ACHN (cell line): Measurements from ENCODE around the gene FXYD2.
"Not testable (repeated sequence)": the region's sequence is repeated elsewhere in the genome, so short reads cannot be mapped to it uniquely, and the experiment has no call there.

Source experiments
- DNase-seq: peaks from one replicate; pipeline ENCODE4 v3.0.0-alpha.2; 2015
- in situ Hi-C: cut with HindIII; loops from 2 replicates; pipeline ENCODE4 v1.10.0; 2017; ENCODE audit warnings: low sequenced_read_pairs, low pct_ligation_motif_present, low pct_unique_long_range_greater_than_20kb

Gene FXYD2

DNA sequence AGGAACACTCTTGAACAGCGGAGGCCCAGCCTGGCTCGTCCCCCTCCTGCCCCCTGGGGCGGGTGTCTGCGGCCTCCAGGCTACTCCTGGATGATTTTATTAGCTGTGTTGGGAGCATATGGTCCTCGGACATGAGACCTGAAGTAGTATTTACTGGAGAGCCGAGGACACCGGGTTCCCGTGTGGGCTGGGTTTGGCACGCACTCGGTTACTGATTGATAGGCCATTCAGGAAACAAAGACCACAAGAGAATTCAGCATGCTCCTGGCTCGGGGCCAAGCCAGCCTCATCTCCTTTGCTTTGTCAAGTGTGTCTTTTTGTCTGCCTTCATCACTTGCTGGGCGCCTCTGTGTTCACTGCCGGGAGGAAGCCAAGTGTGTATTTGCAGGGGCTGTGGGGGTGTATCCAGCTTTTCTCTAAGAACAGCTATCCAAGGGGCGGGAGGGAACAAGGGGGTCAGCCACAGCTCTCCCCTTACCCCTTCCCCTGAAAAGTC lies 9.7 kb downstream of the FXYD2 start:
- peak; percentile 98 for DNase-seq
- in situ Hi-C loops = loop anchor here (25.0 kb wide), 1 partner anchor 378 kb away; no protein-coding TSS in a partner anchor

DNA sequence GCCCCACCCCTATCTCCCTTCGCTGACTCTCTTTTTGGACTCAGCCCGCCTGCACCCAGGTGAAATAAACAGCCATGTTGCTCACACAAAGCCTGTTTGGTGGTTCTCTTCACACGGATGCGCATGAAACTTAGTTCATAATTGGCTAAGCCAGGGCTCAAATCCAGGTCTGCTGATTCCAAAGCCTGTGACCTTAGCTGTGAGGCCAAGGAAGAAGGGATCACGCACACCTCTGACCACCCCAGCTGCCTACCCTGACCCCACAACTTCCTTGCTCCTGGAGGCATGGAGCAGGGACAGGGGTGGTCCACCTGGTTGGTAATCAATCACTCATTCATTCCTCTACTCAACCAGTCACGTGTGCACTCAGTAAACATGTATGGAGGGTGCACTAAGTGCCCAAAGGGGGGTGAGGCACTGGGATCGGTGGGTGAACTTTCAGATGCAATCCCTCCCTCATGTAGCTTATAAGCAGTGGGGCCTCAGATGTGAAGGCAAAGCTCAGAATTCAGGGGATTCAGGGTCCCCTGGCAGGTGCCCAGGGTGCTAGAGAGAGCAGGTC lies 10.3 kb downstream of the FXYD2 start:
- in situ Hi-C loops = loop anchor here (25.0 kb wide), 1 partner anchor 377 kb away; no protein-coding TSS in a partner anchor
- DNase-seq = no peak

DNA sequence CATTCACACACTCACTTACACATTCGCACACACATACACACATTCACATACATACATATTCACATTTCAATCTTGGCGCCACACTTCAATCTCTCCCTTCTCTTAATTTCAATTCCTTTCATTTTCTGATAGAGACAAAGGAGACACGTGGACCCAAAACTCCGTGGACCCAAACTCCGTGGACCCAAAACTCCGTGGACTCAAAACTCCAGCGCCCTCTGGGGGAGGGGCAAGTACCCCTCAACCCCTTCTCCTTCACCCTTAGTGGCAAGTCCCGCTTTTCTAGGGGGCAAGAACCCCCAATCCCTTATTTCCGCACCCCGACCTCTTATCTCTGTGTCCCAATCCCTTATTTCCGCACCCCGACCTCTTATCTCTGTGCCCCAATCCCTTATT lies 14.5 kb downstream of the FXYD2 start:
- in situ Hi-C loops = loop anchor here (25.0 kb wide), 1 partner anchor 373 kb away; no protein-coding TSS in a partner anchor
- not testable (repeated sequence) for DNase-seq

DNA sequence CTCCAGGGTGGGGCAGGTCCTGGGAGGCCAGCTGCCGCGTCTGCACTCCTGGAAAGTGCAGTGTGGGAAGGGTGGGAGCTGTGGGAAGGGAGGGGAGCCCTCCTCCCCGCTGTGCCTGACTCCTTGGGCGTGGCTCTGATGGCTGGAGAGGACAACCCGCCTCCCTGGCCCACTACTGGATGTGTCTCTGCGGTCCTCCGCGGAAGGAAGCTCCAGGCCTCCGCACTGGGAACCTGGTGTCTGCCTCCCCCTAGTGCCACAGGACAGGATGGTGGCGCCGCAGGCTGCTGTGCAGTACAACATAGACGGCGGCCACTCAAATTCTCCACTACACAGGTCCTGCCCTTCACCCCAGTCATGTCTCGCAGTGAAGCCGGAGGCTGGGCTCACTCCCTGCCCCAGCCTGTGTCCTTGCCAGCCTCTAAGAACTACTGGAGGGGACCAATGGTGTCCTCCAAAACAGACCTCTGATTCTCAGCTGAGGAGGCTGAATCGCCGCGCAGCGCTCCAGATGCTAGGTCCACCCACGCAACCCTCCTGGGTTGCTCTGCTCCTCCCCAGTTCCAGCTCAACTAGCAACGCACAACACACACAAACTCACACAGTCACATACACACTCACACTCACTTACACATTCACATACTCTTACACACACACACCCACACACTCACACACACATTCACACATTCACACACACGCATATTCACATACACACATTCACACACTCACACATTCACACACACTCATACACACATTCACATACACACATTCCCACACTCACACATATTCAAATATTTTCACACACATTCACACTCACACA lies 15.1 kb downstream of the FXYD2 start:
- DNase-seq = peak; percentile 38
- in situ Hi-C loops = loop anchor here (25.0 kb wide), 1 partner anchor 372 kb away; no protein-coding TSS in a partner anchor

DNA sequence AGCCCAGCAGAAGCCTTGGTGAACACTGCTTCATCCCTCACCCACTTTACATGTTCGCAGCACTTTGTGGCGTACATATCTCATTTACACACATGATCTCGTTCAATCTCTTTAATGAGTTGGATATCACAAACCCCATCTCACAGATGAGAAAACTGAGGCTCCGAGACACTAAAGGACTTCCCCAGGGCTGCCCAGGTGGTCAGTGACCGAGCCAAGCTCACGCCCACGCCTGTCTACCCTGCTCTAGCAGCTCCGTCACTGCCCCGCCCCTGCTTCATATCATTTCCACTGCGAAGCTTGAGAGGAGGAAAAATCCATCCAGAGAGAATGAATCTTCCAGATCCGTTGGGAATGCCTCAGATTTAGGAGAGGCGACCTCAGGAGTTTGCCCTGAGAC lies 15.8 kb downstream of the FXYD2 start:
- DNase-seq = no peak
- in situ Hi-C loops = loop anchor here (25.0 kb wide), 1 partner anchor 371 kb away; no protein-coding TSS in a partner anchor

DNA sequence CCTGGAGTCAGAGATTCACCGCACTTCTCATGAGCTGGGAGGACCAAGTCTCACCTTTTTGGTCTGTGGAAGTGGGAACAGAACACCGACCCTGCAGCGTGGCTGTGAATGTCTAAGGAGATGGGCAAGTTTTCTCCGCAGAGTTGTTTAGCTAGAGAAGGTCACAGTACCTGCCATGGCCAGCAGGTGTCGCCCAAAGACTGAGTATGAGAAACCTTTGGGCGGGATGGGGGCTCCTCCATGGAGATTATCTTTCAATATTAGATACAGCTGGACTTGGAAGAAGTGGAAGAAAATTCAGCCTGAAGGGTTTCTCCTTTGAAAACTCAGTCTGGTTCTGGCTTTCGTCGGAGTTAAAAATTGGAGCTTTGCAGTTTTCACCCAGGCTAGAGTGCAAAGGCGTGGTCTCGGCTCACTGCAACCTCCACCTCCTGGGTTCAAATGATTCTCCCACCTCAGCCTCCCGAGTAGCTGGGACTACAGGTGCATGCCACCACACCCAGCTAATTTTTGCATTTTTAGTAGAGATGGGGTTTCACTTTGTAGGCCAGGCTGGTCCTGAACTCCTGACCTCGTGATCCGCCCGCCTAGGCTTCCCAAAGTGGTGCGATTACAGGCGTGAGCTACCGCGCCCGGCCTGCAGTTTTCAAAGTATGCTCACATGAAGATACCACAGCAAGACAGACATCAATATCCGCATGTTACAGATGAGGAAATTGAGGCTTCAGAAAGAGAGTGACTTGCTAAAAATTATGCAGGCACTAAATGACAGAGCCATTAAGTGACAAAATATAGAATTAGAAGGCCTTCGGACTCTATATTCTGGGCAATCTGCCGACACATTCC lies 16.8 kb downstream of the FXYD2 start:
- DNase-seq = peak; percentile 63
- in situ Hi-C loops = loop anchor here (25.0 kb wide), 1 partner anchor 370 kb away; no protein-coding TSS in a partner anchor

DNA sequence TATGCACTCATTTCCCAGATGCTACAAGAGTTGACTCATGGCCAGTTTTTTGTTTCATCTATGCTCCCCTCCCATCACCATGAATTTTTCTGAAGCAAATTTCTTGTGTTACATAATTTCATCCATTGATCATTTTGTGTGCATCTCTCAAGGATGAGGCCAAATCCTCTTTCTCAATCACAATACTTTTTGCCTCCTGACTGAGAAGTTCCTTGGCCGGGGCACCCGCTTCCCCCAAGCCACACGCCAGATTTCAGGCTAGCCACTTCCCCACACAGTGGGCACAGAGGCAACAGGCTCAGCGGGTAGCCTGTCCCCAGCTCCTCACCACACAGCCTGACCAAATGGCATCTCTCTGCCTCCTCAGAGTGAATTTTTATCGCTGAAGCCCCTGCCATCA lies 17.7 kb downstream of the FXYD2 start:
- DNase-seq = no peak
- in situ Hi-C loops = loop anchor here (25.0 kb wide), 1 partner anchor 370 kb away; no protein-coding TSS in a partner anchor

DNA sequence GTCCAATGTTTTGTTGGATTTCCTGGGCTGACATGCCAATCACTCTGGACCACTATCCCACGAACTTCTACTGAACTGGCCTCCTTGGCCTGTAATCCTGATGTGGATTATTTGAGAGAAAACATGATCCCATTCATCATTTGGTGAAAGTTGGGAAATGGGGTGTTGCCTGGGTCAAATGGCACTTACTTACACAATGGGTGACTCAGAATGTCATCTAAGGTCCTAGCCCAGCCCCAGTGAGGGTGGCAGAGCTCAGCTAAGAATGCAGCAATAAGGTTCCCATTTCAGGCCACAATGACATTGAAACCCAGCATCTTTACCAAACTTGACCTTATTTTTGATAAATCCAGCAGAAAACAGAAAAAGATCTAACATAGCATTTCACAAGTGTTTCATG lies 19.5 kb downstream of the FXYD2 start:
- in situ Hi-C loops = loop anchor here (25.0 kb wide), 1 partner anchor 368 kb away; no protein-coding TSS in a partner anchor
- DNase-seq = no peak

DNA sequence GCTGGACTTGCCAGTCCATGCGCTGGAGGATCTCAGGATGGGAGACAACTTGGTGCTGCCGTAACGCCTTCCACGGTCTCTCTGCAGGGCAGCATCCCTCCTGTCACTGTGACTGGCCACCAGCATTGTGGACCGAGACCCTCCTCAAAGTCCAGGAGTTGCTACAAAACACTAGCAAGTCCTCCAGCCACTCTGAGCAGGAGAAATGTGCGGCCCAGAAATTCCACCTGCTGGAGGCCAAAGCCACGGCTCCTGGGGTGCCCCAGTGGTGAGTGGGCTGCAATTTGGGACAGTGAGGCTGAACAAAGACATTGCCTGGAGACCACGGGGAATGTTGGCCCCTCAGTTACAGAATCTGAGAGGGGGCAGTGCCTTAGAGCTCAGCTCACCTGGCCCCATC lies 20.6 kb downstream of the FXYD2 start:
- in situ Hi-C loops = loop anchor here (25.0 kb wide), 1 partner anchor 367 kb away; no protein-coding TSS in a partner anchor

DNA sequence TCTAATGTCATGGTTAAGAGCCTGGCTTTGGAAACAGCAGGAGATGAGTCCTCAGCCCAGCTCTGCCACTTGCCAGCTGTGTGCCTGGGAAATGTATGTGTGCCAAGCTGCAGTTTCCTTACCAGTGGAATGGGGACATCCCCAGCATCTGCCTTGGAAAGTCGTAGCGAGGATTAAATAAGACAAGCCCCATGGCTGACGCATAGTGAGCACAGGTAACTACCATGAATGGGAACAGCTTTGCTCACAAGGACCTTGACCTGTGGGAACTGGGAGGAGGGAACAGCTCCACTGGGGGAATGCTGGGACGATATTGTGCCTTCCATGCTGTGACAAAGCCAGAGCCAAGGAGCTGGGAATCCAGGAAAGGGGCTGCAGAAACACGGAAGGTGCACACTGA lies 24.9 kb downstream of the FXYD2 start:
- in situ Hi-C loops = loop anchor here (25.0 kb wide), 1 partner anchor 362 kb away; no protein-coding TSS in a partner anchor
- DNase-seq = no peak

More for the DNA sequence above, 20.6 kb downstream of the FXYD2 start:
- DNase-seq = no peak

DNA sequence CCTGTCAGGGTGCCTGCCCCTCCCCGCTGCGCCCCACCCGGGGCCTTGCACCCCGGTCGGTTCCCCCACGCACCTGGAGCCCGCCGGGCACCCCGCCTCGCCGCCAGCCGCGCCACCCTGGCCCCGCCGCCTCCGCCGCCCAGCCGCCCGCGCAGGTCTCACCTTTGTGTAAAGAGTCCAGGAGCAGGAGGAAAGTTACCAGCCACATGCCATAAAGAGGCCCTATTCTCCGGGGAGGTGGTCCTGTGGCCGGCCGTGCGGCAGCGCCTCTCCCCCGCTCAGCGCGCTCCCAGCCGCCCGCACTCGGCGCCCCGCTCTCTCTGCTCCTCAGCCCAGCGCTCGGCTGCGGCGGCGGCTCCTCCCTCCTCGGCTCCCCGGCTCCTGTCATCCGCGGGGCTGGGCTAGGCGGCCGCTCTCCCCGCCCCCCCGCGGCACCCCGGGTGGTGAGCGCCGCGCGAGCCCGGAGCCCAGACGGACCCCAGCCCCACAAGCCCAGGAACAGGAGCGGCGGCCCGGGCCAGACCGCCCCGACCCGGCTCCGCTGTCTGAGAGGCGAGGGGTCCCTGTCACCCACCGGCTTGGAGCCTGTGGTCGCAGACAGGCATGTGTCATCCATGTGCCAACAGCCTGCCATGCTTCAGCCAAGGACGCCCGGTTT lies 27.5 kb downstream of the FXYD2 start, which contains the start of gene DSCAML1:
Gene DSCAML1 (minus strand): TSS at position 345 of the 658 bp plus-strand sequence. CDS start 137 bp downstream, at position 208.
- in situ Hi-C loops = no loop called here
- DNase-seq = peak; percentile 45

DNA sequence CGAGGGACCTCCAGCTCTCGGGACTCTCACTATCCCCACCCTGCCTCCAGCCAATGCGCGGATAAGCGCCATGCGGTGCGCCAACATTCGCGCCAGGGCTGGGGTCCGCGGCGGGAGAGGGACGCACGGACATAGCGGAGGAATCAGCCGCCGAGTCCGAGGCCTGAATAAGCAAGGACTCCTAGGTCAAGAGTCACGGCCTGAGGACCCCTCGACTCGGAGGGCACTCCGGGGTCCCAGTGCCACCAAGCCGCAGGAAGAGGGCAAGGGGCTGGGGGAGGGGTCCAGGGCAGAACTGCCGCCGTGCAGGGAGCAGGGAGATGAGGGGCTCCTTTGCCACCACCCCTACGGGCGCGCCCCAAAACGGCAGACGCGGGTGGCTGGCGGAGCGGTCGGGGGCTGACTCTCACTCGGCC lies 28.1 kb downstream of the FXYD2 start:
- in situ Hi-C loops = no loop called here
- DNase-seq = no peak

DNA sequence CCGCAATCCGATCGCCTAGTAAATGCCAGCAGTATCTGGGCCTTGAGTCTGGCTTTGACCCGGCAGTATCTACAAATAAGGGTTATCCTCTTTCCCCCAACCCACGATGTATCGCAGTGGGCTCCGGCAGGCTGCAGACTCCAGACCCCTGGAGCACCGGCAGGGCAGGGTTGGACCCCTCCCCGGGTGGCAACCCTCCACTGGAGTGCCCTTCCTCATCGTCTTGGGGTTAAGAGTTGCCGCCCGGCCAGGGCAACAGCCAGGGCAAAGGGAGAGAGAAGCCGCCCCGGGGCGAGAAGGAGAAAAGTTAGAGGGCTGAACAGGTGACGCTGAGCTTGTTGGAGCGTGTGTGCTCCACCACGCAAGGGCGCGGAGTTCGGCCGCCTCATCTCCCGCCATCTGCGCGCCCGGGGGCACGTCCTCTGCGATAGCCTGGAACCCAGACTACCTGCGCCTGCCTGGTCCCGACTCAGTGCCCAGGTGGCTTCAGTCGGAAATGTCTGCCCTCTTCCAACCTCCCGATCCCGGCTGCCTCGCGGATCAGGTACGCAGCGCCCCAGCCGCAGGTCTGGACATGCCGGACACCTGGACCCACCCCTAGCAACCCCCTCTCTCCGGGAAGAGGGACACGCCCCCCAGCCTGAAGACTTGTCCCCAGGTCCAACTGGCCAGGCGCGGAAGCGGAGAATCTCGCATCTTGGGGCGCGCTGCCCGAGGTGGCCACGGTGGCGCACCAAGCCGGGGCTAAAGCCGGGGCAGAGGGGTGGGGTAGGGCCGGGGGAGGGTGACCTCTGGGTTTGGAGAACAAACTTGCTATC lies 28.7 kb downstream of the FXYD2 start:
- in situ Hi-C loops = no loop called here

DNA sequence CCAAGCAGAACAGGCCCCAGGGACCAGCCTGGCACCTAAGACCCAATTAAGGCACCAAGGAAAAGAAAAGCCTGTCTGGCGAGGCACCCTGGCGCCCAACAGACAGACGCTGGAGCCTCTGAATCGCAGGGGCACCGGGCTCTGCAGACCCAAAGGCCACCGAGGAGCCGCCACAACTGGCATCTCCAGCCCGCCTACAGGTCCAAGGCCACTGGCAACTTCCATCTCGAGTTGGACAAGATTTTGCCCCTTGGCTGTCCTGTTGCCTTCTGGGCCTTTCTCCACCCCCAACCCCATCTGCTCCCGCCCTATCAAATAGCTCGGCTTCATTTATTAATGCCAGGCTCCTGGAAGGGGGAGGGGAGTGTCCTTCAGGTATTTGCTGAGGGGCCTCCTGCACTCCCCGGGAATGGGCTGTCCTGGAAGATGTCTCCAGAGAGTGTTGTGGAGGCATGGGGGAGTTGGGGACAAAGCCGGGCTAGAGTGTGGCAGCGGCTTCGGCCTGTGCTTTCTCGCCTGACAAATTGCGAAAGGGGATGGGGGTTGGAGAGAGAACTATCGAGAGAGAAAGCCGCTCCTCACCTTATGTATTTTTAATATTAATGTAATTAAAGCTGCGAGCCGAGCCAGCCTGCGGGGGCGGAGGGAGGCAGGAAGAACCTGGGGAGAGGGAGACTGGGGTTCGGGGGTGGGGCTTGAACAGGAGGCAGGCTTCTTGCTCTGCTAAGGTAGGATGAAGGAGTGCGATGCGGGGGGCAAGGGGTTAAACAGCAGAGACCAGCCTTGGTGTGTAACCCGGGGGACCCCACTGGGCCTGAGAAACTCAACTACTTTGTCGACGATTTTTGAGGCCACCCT lies 29.5 kb downstream of the FXYD2 start:
- in situ Hi-C loops = no loop called here
- DNase-seq = no peak

More for the DNA sequence above, 28.7 kb downstream of the FXYD2 start:
- no peak for DNase-seq

DNA sequence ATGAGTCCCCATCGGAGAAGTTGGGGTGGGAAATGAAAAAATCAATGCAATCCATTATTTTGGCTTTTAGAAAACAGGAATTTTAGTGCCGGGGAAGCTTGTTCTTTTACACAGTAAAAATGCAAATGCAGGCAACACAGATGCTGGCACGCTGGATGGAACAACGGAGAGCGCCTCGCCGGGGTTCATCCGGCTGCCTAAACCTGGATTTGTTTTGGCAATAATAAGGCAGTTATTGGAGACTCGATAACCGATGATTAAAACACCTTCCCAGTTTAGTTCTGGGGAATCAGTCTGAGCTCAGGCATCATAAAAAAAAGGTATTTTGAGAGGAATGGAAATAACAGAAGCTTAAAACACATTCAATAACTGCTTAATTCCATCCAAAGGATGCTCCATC lies 30.4 kb downstream of the FXYD2 start:
- in situ Hi-C loops = no loop called here
- no peak for DNase-seq

DNA sequence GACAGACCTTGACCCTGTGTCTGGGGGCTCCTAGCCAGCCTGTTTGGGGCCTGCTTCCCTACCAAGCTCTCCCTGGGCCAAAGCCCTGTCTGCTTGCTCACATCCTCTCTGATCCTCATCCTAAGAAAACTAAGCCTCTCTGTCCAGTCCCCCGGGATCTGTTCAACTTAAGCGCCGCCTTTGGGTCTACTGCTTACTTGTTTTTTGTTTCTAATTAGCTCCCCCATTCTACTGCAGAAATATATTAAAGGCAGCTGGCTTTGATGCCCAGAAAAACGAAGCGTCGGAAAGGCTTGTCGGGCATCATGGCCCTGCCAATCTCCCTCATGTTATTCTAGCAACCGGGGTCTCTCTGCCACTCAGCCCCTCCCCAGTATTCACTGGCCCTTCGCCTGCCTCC lies 31.0 kb downstream of the FXYD2 start:
- in situ Hi-C loops = no loop called here
- DNase-seq = no peak
